ENCODE results near the gene KLF9.
A peak's percentile ranks its signal among the peaks of the same experiment; 100 is the strongest.

DNA sequence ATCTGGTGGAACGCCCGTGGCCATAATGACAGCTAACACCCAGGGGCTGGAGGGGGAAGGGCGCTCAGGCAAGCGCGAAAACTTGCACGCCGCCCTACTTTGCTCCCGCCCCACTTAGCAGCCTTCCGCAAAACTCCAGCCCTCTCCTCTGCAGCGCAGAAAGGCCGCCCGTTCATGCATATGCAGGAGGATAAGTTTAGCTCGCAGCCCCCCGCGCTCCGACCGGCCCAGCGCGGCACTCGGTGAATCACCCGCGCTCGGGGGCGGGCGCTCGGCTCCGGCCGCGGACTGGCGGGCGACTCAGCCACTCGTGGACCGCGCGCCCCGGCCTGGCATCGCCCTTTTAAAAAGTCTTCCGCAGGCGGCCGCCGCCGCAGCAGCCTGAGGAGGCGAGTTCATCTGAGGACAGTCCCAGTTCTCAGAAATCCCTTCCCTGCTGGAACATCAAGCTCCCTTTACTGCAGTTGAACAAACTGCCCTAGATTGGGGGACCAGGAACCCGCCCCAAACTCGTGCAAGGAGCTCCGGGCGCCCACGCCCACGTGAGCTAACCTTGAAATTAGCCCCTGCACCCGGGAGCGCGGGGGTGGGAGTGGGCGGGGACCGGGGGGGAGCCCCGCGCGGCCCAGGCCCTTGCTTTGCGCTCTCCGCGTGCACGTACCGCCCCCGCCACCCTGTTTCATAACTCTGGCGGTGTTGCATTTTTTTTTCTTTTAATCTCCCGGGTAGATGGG lies 4.5 kb upstream of the KLF9 start:
- TF ChIP-seq, protein P1, sequence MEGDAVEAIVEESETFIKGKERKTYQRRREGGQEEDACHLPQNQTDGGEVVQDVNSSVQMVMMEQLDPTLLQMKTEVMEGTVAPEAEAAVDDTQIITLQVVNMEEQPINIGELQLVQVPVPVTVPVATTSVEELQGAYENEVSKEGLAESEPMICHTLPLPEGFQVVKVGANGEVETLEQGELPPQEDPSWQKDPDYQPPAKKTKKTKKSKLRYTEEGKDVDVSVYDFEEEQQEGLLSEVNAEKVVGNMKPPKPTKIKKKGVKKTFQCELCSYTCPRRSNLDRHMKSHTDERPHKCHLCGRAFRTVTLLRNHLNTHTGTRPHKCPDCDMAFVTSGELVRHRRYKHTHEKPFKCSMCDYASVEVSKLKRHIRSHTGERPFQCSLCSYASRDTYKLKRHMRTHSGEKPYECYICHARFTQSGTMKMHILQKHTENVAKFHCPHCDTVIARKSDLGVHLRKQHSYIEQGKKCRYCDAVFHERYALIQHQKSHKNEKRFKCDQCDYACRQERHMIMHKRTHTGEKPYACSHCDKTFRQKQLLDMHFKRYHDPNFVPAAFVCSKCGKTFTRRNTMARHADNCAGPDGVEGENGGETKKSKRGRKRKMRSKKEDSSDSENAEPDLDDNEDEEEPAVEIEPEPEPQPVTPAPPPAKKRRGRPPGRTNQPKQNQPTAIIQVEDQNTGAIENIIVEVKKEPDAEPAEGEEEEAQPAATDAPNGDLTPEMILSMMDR (IDR thresholded peaks at IDR 0.05) = no peak
- TF ChIP-seq POLR2A (IDR thresholded peaks at IDR 0.05) (peak; percentile 85 to 94), POLR2AphosphoS5 (IDR thresholded peaks at IDR 0.05) (peak; percentile 85 to 96 (median 96))
